Body of pancreas (tissue), 4 donors: Measurements from ENCODE around the gene CNIH4. TPM values are rescaled to one million over a fixed set of nuclear protein-coding genes. Genes with fewer than 3 reads are reported as not detected.

Source experiments
- ATAC-seq: fragments of 150-250 bp; one replicate; pipeline ENCODE4 v1.9.1; 2016
- DNase-seq, 4 donors: peaks; one replicate each; pipeline ENCODE4 v3.0.0-alpha.2; 2019
- H3K27ac ChIP-seq, 4 donors: fragments of 200-600 bp; sonication (generic); 1 replicate in 3 of 4; 2 replicates in 1 of 4; pipeline versions ENCODE4 v1.5.1 to v1.6.1; 2016 to 2019; ENCODE audit warnings: mild to moderate bottlenecking in 1 of 4, mixed read lengths in 1 of 4, moderate library complexity in 1 of 4
- H3K27me3 ChIP-seq, 2 donors: fragments of 200-600 bp; sonication (generic); one replicate each; pipeline ENCODE4 v1.6.0; 2016; ENCODE audit warnings: mild to moderate bottlenecking in 1 of 2
- H3K36me3 ChIP-seq, 2 donors: fragments of 200-600 bp; sonication (generic); replicated peaks in 1 of 2; 2 replicates each; pipeline ENCODE4 v1.5.1; 2016; ENCODE audit warnings: low read depth in 2 of 2; ENCODE audit not compliant: insufficient read depth in 1 of 2
- H3K4me1 ChIP-seq: fragments of 200-600 bp; sonication (generic); one replicate; pipeline ENCODE4 v1.6.0; 2016
- H3K4me3 ChIP-seq, 2 donors: fragments of 200-600 bp; sonication (generic); 1 replicate in 1 of 2; 2 replicates in 1 of 2; pipeline ENCODE4 v1.5.1; 2016 to 2019
- H3K9me3 ChIP-seq, 3 donors: fragments of 200-600 bp; sonication (generic); 1 replicate in 2 of 3; 2 replicates in 1 of 3; pipeline ENCODE4 v1.5.1; 2016
- CTCF ChIP-seq, 7 experiments: fragments of 450-650 bp in 4 of 7; fragments of 200-600 bp in 3 of 7; sonication (generic) in 3 of 7; IDR thresholded peaks; one replicate each; pipeline ENCODE4 v1.5.1; 2016 to 2019; ENCODE audit warnings: antibody characterized with exemption in 7 of 7
- POLR2A ChIP-seq, 3 donors: fragments of 450-650 bp; IDR thresholded peaks; one replicate each; pipeline ENCODE4 v1.6.1; 2016; ENCODE audit warnings: antibody characterized with exemption in 3 of 3, mild to moderate bottlenecking in 2 of 3
- WGBS, 2 donors: methylation state at CpG; one replicate each; pipeline ENCODE4 v1.1.5; 2017; 5-methylcytosine and 5-hydroxymethylcytosine counted together
- intact Hi-C: fragments of 100-400 bp; cut with DNase I; formaldehyde crosslinking; loops from one replicate; pipeline ENCODE4 v1.15.1; 2023
- total RNA-seq, 2 donors: library from RNA; depleted of rRNA; stranded (reverse); fragments of >200 nt; gene quantifications; one replicate each; pipeline ENCODE4 v1.1.0, GENCODE V29; 2016

CNIH4 gene
- total RNA-seq, 2 donors from 2014 or later = 15.0 to 35.3 TPM

GRCh38 chr1:224368409-224368808, 11.7 kb downstream of the CNIH4 start:
- Histone ChIP-seq H3K36me3 (peaks cover 7 to 12% of the 10 kb centered on the region in 2 donors), H3K27me3 (no peaks in the 10 kb centered on the region), H3K4me1 (no peaks in the 10 kb centered on the region), H3K4me3 (no peak overlapping the region), H3K27ac (no peak overlapping the region), H3K9me3 (no peaks in the 10 kb centered on the region)
- 85 to 91% methylated on average over 5 of the region's 5 CpGs for WGBS, 2 donors
- intact Hi-C loops = no loop called here
- TF ChIP-seq POLR2A (IDR thresholded peaks at IDR 0.05) = no peak
- TF ChIP-seq CTCF (IDR thresholded peaks at IDR 0.05) = no peak
- no peak for DNase-seq
- ATAC-seq = no peak

GRCh38 chr1:224373008-224373590, 16.4 kb downstream of the CNIH4 start:
- ATAC-seq = no peak
- Histone ChIP-seq H3K4me1 (no peaks in the 10 kb centered on the region), H3K4me3 (no peak overlapping the region), H3K36me3 (peaks cover 7 to 14% of the 10 kb centered on the region in 2 donors), H3K9me3 (no peaks in the 10 kb centered on the region), H3K27ac (no peak overlapping the region), H3K27me3 (no peaks in the 10 kb centered on the region)
- DNase-seq = no peak
- intact Hi-C loops = no loop called here
- TF ChIP-seq POLR2A (IDR thresholded peaks at IDR 0.05) (no peak), CTCF (IDR thresholded peaks at IDR 0.05) (no peak)
- 92 to 95% methylated on average over 5 of the region's 5 CpGs for WGBS, 2 donors

GRCh38 chr1:224375059-224375458, 18.4 kb downstream of the CNIH4 start:
- no peak overlapping the region for H3K27ac ChIP-seq
- no peak overlapping the region for H3K4me3 ChIP-seq
- H3K27me3 ChIP-seq = no peaks in the 10 kb centered on the region
- TF ChIP-seq CTCF (IDR thresholded peaks at IDR 0.05) (no peak), POLR2A (IDR thresholded peaks at IDR 0.05) (no peak)
- no peaks in the 10 kb centered on the region for H3K9me3 ChIP-seq
- peaks cover 0 to 9% of the 10 kb centered on the region in 2 donors for H3K36me3 ChIP-seq
- ATAC-seq (no peak), DNase-seq (no peak)
- 82 to 92% methylated on average over 3 of the region's 3 CpGs for WGBS, 2 donors
- intact Hi-C loops = no loop called here
- H3K4me1 ChIP-seq = no peaks in the 10 kb centered on the region

- H3K27me3 ChIP-seq = no peaks in the 10 kb centered on the region
- no peaks in the 10 kb centered on the region for H3K4me1 ChIP-seq
- no peak for ATAC-seq
Observed at GRCh38 chr1:224377676-224378006, 21.0 kb downstream of the CNIH4 start.

More at GRCh38 chr1:224377676-224378006, 21.0 kb downstream of the CNIH4 start:
- H3K36me3 ChIP-seq = peaks cover 0 to 9% of the 10 kb centered on the region in 2 donors
- H3K27ac ChIP-seq = peak overlapping the region in 1 of 4 donors; percentile 43
- H3K9me3 ChIP-seq = no peaks in the 10 kb centered on the region
- WGBS, 2 donors = 74% methylated on average over 2 of the region's 2 CpGs; no CpG with 5 or more reads in 1 of the 2 donors
- H3K4me3 ChIP-seq = no peak overlapping the region
- DNase-seq = no peak
- TF ChIP-seq CTCF (IDR thresholded peaks at IDR 0.05) = no peak
- no peak for TF ChIP-seq POLR2A (IDR thresholded peaks at IDR 0.05)
- intact Hi-C loops = no loop called here
